G401 (cell line): Measurements from ENCODE around the gene PRKN. TPM values are rescaled to one million over a fixed set of nuclear protein-coding genes. Genes with fewer than 3 reads are reported as not detected.

ENCODE experiments used
- DNase-seq: peaks from one replicate; pipeline ENCODE4 v3.0.0-alpha.2; 2015; ENCODE audit warnings: low spot score
- in situ Hi-C: cut with HindIII; loops from 2 replicates; pipeline ENCODE4 v1.10.0; 2016; ENCODE audit warnings: low sequenced_read_pairs, mixed read lengths
- total RNA-seq: library from RNA; depleted of rRNA; stranded (reverse); fragments of >200 nt; shearing (Covaris generic); gene quantifications from 2 replicates; pipeline ENCODE4 v1.2.3, GENCODE V29; 2014

PRKN gene
- total RNA-seq, 1 experiment from 2014 or later = 1.1 TPM

DNA sequence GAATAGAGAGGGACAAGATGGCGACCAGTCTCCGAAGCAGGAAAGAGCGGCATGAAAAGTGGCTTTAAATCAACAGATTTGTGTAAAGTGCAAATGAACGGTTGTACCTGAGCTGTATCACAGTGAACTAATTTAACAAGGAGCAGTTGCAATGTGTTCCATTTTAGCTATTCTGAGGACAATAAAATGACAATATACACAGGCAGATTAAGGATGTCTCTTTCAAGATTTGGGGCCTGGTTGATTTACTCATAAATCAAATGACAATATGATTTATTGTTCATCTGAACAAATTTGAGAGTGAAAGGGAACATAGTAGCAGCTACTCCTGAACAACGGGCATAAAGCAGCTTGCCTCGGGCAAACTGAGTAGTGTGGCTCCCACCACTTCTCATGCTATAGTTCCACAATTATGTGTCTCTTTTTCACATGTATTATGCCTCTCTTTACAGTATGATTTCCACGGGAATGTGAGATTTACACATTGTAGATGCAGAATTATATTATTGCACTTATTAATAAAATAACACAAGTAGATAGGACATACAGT, 1249.6 kb downstream of the PRKN start:
- in situ Hi-C loops = no loop called here
- no peak for DNase-seq

DNA sequence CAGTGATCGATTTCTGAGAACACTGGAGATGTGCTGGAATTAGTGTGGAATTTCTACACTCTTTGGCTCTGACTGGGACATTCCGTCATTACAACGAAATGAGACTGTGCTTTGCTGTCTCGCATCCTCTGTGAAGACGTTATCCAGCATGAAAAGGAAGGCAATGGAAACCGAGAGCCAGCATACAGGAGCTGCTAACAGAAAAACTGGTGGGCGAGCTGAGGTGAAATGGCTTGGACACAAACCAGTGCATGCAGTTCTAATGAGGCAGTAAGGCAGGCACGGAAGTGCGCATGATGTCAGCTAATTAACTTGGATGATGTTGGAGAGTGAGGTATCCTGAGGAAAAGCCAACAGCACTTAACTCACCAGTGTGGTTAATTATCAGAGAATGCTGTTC, 1250.9 kb downstream of the PRKN start:
- no peak for DNase-seq
- in situ Hi-C loops = no loop called here

DNA sequence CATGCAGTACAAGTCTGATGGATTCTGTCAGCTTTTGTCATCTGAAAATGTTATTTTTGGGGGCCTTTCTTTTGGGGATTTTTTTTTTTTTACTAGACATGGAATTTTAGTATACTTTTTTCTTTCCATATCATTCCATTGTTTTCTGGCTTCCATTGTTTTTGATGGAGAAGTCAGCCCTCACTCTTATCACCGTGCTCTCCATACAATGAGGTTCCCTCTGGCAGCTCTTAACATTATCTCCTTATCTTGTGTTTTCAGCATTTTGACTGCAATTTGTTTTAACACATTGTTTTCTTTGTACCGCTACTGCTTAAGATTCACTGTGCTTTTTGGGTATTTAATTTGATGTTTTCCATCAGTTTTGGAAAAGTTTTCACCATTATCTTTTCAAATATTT, 1262.2 kb downstream of the PRKN start:
- no peak for DNase-seq
- in situ Hi-C loops = no loop called here

DNA sequence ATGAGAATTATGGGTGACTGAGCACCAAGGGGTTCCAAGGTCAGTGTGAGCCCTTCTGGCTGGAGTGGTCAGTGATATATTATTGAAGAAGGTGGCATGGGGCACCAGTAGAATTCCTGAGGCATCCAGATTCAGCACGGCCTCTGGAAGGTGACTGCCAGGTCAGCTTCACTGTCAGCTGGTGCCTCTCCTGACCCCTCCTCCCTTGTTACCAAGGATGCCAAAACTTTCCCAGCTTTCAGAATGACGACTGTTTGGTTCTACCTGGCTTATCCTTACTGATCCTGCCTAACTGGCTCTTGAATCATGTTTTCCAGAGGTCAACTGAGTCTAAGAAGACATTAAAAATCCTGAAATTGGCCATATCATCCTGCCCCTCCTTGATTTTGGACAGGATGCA, 1264.5 kb downstream of the PRKN start:
- in situ Hi-C loops = no loop called here
- no peak for DNase-seq

DNA sequence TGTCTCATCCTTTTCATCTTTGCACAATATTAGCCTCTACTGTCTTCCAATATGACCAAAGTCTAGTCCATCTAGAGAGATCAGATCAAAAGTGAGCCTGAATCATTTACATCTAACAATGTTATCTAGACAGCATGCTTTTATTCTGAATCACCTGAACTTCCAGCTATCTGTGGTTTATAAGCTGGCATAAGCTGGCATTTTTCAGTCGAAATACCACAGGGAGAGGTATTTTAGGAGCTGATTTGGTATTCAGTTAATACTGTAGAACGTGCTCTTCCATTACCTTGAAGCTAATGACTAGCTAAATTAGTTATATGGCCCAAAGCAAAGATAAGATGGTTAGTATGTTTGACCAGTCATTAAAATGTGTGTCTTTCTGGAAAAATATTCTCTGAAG, 1265.4 kb downstream of the PRKN start:
- in situ Hi-C loops = no loop called here
- no peak for DNase-seq

DNA sequence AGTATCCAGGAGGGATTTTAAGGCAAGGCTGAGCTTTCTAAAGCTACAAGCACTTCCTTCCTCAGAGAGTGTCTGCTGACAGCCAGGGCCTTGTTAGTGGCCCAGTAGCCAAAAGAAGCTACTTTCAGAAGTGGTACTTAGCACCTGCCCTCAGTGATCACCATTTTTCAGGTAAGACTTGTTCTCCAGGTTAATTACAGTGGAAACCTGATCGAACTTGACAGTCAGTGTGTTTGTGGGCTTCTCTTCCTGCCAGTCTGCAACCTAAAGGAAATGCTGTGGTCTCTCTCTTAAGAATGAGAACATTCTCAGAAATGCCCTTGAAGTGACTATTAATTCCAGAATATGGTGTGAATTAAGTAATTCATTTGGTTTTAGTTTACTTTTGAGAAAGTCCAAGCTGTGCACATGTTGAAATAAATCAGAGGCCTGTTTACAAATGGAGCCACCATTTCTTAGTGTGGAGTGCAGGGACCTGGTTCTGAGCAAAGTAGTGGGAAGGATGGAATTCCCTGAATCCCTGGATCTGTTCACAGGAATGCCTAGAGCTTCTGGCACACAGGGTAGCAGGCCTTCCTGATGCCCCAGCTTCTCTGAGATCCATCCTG, 1268.5 kb downstream of the PRKN start:
- in situ Hi-C loops = no loop called here
- DNase-seq = no peak

DNA sequence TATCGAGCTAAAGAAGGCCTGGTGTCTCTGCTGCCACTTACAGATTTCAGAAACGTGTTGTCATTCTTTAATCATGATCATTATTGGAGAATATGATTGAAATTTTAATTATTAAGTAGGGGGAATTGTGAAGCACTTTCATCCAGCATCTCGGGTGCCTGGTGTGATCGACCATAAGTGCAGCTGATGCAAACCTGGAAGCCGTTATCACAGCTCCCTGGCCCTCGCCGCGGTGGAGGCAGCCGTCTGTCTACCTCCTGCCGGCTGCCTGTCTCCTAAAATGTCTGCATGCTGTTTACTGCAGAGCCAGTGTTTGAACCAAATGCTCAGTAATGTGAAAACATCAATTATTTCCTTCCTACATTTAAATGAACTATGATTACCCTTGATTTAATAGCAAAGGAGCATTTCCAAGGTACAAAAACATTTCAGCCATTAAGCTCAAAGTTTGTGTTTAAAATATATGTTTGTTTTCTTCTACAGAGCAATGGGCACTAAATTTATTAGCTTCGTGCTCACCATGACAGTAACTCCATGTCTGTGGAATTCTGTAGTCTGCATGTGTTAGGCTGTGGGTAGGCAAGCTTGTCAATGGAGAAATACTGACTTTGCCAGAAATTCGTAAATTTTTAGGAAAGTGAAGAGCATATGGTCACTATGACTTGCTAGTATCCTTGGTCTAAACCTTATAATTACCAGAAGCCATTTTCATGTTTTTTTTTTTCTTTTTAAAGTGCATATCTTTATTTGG, 1269.2 kb downstream of the PRKN start:
- in situ Hi-C loops = no loop called here
- peak; percentile 47 for DNase-seq

DNA sequence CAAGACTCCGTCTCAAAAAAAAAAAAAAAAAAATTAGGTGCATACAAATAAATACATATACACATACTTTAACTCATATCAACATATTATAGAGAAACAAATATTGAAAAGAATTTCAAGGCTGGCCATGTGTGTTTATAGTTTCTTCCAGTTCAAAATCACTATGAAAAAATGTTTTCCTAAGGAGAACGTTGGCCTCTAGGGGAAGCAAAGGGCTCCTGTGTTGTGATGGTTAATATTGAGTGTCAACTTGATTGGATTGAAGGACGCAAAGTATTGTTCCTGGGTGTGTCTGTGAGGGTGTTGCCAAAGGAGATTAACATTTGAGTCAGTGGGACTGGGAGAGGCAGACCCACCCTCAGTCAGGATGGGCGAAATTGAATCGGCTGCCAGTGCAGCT, 1271.7 kb downstream of the PRKN start:
- DNase-seq = no peak
- in situ Hi-C loops = no loop called here

DNA sequence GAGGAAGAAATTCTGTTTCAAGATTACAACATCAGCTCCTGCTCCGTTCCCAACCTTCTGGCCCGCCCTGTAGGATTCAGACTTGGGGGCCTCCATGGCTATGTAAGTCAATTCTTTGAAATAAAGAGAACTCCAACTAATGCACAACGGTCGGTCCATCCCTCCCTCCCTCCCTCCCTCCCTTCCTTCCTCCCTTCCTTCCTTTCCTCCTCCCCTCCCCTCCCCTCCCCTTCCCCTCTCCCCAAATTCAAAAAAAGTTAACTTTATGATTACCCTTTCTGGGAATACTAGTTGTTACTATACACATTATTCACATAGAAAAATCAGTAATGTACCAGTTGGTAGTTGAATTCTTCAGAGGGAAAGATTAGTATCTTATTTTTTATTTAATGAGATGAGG, 1274.0 kb downstream of the PRKN start:
- in situ Hi-C loops = no loop called here
- DNase-seq = no peak

DNA sequence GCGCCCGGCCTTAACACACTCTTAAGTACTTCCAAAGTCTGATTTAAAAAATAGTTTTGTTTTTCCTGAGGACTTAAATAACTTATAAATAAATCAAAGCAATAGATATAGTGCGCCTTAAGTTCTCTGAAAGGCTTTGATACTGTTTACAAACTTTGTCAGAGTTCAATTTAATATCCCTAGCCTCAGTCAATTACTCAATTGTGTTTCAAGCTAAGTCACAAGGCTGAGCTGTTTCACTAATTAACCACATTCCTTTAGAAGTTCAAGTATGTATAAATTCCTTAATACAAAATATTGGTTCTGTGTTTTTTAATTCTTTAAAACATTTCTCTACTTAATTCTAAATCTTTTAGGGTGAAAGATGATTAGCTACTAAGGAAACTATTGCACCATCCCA, 1275.3 kb downstream of the PRKN start:
- no peak for DNase-seq
- in situ Hi-C loops = no loop called here

DNA sequence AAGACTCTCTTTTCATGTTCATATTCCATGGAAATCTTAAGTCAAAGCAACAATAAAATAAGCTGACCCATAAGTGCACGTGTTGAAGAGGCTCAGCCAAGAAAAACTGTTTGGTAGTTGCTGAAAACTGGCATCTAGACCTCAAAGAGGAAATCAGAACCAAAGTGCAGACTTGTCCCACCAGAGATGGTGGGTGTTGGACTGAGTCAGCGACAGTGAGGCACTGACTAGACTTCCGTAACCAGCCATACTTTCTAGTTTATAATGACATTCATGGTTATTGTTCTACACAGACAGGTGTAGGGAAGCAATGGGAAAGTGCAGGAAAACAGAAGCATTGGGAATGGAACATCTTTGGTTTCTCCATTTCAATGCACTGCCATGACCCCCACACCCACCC, 1278.0 kb downstream of the PRKN start:
- in situ Hi-C loops = no loop called here
- no peak for DNase-seq

DNA sequence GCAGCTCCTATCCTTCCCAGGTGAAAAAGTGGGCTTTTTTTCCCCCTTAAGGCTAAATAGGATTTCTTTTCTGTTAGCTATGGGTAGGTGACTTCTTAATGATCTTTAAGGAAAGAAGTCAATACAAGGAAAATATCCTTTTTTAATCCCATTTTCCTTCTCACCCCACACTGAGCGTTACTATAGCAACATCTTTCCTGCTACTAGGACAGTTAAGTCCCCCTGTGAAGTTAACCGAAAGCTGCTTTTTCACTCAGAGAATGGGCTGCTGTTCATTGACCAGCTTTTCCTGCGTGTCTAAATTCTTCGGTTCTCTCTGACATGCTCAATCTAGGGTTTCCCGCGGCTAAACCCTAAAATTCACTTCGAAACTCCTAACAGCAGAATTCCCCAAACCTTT, 1280.6 kb downstream of the PRKN start:
- no peak for DNase-seq
- in situ Hi-C loops = no loop called here

DNA sequence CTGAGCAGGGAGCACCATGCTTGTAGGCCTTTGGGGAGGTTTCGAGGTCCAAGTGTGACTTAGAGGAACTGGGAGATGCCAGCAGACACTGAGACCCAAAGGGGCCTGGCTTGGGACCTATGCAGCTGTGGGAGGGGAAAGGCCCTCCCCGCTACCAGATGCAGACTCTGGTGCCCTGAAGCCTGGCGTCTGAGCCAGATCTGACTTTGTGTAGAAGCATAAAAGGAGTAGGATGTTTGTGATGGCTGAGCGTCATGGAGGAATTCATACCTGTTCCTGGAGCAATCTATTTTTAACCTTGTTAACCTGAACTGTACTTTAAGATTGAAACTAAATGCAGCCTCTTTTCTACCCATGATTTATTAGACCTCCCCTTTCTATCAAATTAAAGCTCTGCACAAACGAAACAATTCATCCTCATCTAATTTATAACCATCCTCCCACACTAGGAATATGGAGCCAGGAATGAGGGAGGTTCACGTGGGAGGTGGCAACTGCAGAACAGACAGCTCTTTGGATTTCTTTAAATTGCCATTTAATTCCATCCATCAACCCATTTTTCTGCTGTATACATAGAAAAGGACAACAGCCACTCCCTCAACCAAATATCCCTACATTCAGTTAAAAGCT, 1281.2 kb downstream of the PRKN start:
- in situ Hi-C loops = no loop called here
- DNase-seq = no peak

DNA sequence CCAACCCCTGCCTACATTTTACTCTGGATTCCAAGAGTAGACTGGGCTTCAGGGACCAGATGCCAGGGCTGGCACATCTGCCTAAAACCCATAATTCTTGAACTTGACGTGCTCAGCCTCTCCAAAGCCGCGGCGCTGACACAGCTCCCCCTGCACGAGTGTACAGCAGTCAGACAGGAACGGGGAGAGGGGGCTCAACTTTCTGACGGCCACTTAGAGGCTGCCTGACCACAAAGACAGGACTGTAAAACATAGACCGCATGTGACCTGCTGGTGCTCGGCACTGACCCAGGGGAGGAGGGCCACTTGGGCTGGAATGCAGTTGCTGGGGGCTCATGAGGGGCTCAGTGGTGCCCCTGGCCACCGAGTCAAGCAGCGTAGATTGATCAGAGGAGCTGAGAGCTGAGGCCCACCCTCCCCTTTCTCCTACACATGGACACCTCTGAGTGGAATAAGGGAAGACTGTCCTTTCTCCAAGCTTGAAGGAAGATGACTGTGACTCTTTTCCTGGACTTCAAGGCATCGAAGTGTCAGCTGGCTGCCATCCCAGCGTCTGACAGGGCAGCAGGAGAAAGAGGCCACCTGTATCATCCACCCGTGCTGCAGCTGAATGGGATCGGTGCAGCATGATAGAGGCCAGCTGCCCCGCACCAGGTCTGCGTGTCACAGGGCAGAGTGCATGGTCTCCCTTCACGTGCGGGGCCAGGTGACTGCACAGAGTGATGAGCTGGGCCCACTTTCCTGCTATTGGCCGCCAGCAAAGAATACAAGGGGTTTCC, 1282.4 kb downstream of the PRKN start:
- in situ Hi-C loops = no loop called here
- DNase-seq = no peak

DNA sequence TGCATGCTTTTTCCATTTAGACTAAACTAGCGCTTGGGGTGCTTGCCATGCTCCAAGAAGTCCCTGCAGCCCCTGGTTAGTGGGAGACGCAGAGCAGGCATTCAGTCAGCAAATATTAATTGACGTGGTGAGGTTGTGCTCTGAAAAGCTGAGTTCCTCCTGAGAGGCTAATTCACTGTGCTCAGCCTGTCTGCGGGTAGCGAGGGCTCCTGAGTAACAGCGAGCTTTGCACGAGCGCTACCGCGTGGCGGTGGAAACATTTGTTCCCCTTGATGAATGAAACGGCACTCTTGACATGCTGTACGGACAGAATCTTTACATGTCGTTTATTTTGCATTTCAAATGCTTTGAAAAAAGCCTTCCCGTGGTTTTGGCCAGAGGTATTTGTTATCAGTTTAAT, 1283.1 kb downstream of the PRKN start:
- DNase-seq = peak; percentile 60
- in situ Hi-C loops = no loop called here

DNA sequence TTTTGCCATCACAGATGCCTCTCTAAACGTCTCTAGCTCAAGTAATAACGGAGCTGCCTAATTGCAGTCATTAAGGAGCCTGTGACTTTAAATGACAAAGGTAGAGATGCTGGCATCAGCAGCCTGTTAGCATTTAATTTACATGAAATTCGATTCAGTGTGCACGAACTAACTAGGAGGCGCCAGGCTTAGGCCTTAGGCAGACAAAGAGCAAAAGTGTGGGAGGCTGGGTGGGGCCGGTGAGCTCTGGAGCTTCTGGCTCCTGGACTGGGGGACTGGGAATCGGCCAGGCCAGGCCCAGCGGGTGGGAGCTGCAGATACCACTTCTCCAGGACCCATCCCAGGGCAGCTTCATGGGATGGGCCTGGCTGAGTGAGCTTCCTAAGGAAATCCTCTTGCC, 1283.7 kb downstream of the PRKN start:
- DNase-seq = no peak
- in situ Hi-C loops = no loop called here

DNA sequence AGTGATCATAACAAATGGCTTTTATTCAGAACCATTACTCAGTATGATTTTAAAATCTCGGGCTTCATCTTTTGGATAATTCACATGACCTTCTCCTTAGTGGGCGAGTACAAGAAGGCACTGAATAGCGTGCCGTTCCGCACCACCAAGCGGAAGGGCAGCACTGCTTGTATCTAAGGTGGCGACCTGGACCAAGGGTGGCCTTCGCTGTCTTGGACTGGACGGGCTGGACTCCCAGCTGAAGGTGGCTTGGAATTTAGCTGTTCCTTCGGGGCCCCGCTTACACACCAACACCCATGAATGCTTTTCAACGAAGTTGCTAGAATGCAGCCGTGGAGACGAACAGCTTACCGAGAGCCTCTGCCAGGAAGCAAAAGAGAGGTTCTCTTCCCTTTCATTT, 1285.1 kb downstream of the PRKN start:
- in situ Hi-C loops = no loop called here
- DNase-seq = no peak

DNA sequence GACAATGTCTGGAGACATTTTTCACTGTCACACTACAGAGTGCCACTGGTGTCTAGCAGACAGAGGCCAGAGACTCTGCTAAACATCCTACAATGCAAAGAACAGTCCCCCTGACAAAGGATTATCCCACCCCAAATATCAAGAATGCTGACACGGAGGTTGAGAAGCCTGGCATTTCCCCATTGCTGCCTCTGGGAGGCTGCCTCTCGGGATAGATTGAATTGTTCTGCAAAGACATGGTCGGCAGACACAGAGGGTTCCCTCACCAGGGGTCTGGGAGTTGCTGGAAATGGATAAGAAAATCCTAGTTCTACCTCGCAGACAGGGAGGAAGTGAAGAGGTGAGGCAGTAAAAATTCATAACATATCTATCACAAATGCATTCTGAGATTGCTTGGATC, 1287.3 kb downstream of the PRKN start:
- in situ Hi-C loops = no loop called here
- DNase-seq = no peak

DNA sequence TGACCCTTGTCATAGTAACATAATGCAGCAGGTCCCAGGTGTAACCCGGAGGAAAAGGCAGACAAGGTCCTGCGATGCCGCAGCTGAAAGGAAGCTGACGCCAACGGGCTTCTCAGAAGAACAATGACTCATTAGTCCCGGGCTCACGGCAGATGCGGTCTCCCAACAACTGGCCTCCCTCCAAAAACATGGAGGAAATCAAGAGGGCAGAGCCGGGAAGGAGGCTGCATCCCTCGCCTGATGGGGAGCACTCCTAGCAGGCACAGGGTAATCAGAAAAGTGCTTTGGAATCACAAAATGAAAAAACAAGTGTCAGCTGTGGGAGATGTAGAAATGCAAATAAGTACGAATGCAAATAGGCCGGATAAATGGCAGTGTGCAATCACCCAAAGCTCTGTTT, 1288.5 kb downstream of the PRKN start:
- in situ Hi-C loops = no loop called here
- DNase-seq = peak; percentile 65
